Lower lobe of right lung (tissue), 2 donors: Measurements from ENCODE around the gene MLXIPL. TPM values are rescaled to one million over a fixed set of nuclear protein-coding genes. Genes with fewer than 3 reads are reported as not detected.

Experiments
- ATAC-seq, 2 donors: fragments of 200-7000 bp; cut with Tn5 transposase; one replicate each; pipeline ENCODE4 v1.9.1; 2020 to 2022; ENCODE audit warnings: mild to moderate bottlenecking in 2 of 2, moderate library complexity in 2 of 2
- DNase-seq: peaks from one replicate; pipeline ENCODE4 v3.0.0-alpha.2; 2020
- H3K27ac ChIP-seq: fragments of 200-600 bp; one replicate; pipeline ENCODE4 v1.8.0; 2022
- H3K27me3 ChIP-seq: fragments of 200-600 bp; one replicate; pipeline ENCODE4 v1.8.0; 2022; ENCODE audit warnings: low read depth
- H3K36me3 ChIP-seq: fragments of 200-600 bp; one replicate; pipeline ENCODE4 v1.8.0; 2022; ENCODE audit warnings: mild to moderate bottlenecking
- H3K4me1 ChIP-seq: fragments of 200-600 bp; one replicate; pipeline ENCODE4 v1.8.0; 2022
- H3K4me3 ChIP-seq: fragments of 200-600 bp; one replicate; pipeline ENCODE4 v1.8.0; 2022; ENCODE audit warnings: mild to moderate bottlenecking
- H3K9me3 ChIP-seq: fragments of 200-600 bp; one replicate; pipeline ENCODE4 v1.8.0; 2022
- CTCF ChIP-seq: fragments of 200-600 bp; IDR thresholded peaks from one replicate; pipeline ENCODE4 v1.8.0; 2022; ENCODE audit warnings: antibody characterized with exemption, mild to moderate bottlenecking
- intact Hi-C: fragments of 100-400 bp; cut with DNase I; formaldehyde crosslinking; loops from one replicate; pipeline ENCODE4 v1.11.0; 2022
- total RNA-seq: library from RNA; stranded (reverse); fragmentation: NEBNext Ultra II Directional; extraction: Animal tissue kit (Norgen Biotek cat#: 25700); gene quantifications from one replicate; pipeline ENCODE4 v1.2.1, GENCODE V29; 2021
- donor health status: DM: no; HTN: yes; CAD: no; lungs with severe emphysema.

Gene MLXIPL
- total RNA-seq, 1 donor from 2014 or later = 10.7 TPM

DNA sequence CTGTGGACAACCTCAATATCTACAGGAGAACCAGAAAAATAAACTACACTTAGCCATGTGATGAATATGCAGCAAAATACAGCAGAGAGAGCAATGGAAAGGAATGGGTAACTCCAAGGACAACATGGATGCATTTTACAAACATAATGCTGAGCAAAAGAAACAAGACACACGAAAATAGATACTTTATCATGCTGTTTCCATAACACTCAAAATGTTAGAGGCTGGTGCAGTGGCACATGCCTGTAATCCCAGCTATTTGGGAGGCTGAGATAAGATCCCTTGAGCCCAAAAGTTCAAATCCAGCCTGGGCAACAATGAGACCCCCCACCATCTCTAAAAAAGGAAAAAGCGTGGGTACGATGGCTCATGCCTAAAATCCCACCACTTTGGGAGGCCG is 75.1 kb downstream of the MLXIPL start:
- intact Hi-C loops = no loop called here
- DNase-seq = no peak
- no peak for ATAC-seq
- Histone ChIP-seq H3K27me3 (no peaks in the 10 kb centered on the region), H3K9me3 (no peaks in the 10 kb centered on the region), H3K27ac (no peak overlapping the region), H3K4me3 (no peak overlapping the region), H3K4me1 (no peaks in the 10 kb centered on the region), H3K36me3 (peaks cover 87% of the 10 kb centered on the region)
- TF ChIP-seq CTCF = no peak

- no peak for TF ChIP-seq CTCF
- intact Hi-C loops = no loop called here
- Histone ChIP-seq H3K4me3 (no peak overlapping the region), H3K27me3 (no peaks in the 10 kb centered on the region), H3K27ac (no peak overlapping the region), H3K36me3 (peaks cover 87% of the 10 kb centered on the region), H3K9me3 (no peaks in the 10 kb centered on the region), H3K4me1 (no peaks in the 10 kb centered on the region)
- ATAC-seq = no peak
- DNase-seq = no peak
Measured at GRCh38 chr7:73547841-73548240, 76.5 kb downstream of the MLXIPL start.

DNA sequence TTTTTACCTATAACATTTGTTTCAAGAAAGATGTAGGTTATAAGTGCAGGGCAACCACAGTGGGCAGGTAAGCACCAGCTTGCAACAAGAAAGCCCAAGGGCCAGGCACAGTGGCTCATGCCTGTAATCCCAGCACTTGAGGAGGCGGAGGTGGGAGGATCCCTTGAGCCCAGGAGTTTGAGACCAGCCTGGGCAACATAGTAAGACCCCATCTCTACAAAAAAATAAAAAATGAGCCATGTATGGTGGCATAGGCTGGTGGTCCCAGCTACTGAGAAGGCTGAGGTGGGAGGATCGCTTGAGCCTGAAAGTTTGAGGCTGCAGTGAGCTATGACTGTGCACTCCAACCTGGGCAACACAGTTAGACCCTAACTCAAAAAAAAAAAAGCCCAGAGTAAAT is 79.6 kb downstream of the MLXIPL start:
- no peak overlapping the region for H3K27ac ChIP-seq
- H3K36me3 ChIP-seq = peaks cover 89% of the 10 kb centered on the region
- no peaks in the 10 kb centered on the region for H3K9me3 ChIP-seq
- H3K4me3 ChIP-seq = no peak overlapping the region
- TF ChIP-seq CTCF = no peak
- ATAC-seq (no peak), DNase-seq (no peak)
- H3K4me1 ChIP-seq = no peaks in the 10 kb centered on the region
- intact Hi-C loops = no loop called here
- H3K27me3 ChIP-seq = no peaks in the 10 kb centered on the region

Other genes starting within 250 kb of the MLXIPL start
- 0.92 TPM for gene FZD9, start 190.7 kb downstream of the MLXIPL start, total RNA-seq
- gene BAZ1B, start 102.2 kb downstream of the MLXIPL start, total RNA-seq = 56.0 TPM
- 52.8 TPM for gene BCL7B, start 66.8 kb downstream of the MLXIPL start, total RNA-seq
- gene TBL2, start 45.9 kb downstream of the MLXIPL start, total RNA-seq = 27.9 TPM
- 1.3 TPM for gene VPS37D, start 43.3 kb upstream of the MLXIPL start, total RNA-seq
- 10.5 TPM for gene DNAJC30, start 58.9 kb upstream of the MLXIPL start, total RNA-seq
- gene BUD23, start 59.1 kb upstream of the MLXIPL start, total RNA-seq = 42.4 TPM
- 6.6 TPM for gene STX1A, start 95.1 kb upstream of the MLXIPL start, total RNA-seq
- gene ABHD11, start 114.3 kb upstream of the MLXIPL start, total RNA-seq = 21.1 TPM
- 12.8 TPM for gene CLDN3, start 145.7 kb upstream of the MLXIPL start, total RNA-seq
- gene CLDN4, start 206.5 kb upstream of the MLXIPL start, total RNA-seq = 116 TPM
- gene METTL27, start 218.0 kb upstream of the MLXIPL start, total RNA-seq = 4.0 TPM
- gene TMEM270, start 236.6 kb upstream of the MLXIPL start, total RNA-seq = not detected